Upper lobe of left lung (tissue), 4 donors: ENCODE results near the gene SPATA19.

Experiments
- CTCF ChIP-seq, 6 experiments: fragments of 450-650 bp in 4 of 6; fragments of 200-600 bp in 2 of 6; sonication (generic) in 2 of 6; IDR thresholded peaks; one replicate each; pipeline ENCODE4 v1.5.1; 2016 to 2019; ENCODE audit warnings: antibody characterized with exemption in 6 of 6
- POLR2AphosphoS5 ChIP-seq, 2 donors: sonication (generic); formaldehyde crosslinking; IDR thresholded peaks; one replicate each; pipeline ENCODE4 v1.5.1; 2017; ENCODE audit warnings: antibody characterized with exemption in 2 of 2

GRCh38 chr11:133833898-133834681 is 11.2 kb downstream of the SPATA19 start:
- TF ChIP-seq CTCF (IDR thresholded peaks at IDR 0.05): no peak
- TF ChIP-seq POLR2AphosphoS5 (IDR thresholded peaks at IDR 0.05): no peak
